Colon (tissue), 2 donors: ENCODE results near the gene LIN7A.

Experiments used
- FAIRE-seq: peaks from 2 replicates; lab custom pipeline; 2012; peaks lifted over from hg19 to GRCh38; lab: Jason Lieb, UNC
- donor health status: control.
- donor health status: control.

The LIN7A gene

GRCh38 chr12:80937391-80938238 is at the start of gene LIN7A:
Gene LIN7A, minus strand, starts transcription at chr12:80937934. Its CDS starts 212 bp downstream, at chr12:80937722.
- FAIRE-seq: no peak

DNA sequence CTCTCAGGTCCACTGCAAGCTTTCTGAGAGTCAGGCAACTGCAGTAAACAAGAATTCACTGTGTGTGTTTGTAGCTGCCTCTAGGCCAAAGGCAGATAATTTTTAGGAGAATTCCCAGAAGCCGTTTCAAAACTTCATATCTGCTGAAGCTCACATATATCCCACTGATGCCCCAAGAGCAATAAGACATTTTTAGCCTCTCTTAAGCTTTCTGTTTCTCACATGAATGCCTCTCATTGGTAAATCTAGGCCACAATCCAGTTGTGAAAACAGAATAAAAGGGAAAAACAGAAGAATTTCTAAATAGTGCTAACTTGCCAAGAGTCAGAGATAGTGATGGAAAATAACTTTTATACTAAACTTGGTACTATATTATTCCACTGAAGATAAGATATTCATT is 48.5 kb upstream of the LIN7A start:
- FAIRE-seq: no peak

GRCh38 chr12:80979816-80980215 is 42.1 kb upstream of the LIN7A start:
- no peak for FAIRE-seq

DNA sequence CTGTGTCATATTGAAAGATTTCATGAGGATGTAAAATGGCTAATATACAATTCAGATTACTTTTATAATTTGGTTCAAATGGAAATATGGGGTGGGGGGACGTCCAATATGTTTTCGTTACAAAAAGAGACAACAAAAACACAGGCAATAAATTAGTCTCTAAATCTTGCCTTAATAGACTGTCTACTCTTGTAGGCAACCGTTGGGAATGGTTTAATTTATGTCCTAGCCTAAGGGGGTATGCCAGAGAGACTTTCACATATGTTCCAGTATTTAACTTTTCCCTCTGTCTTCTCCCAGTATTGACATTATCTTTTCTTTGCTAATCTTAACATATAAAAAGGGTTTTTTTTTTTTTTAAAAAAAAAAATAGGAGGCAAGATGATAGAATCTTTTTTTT is 41.5 kb upstream of the LIN7A start:
- FAIRE-seq: no peak

GRCh38 chr12:80977346-80977745 is 39.6 kb upstream of the LIN7A start:
- FAIRE-seq: no peak

GRCh38 chr12:80968326-80968725 is 30.6 kb upstream of the LIN7A start:
- FAIRE-seq: no peak

DNA sequence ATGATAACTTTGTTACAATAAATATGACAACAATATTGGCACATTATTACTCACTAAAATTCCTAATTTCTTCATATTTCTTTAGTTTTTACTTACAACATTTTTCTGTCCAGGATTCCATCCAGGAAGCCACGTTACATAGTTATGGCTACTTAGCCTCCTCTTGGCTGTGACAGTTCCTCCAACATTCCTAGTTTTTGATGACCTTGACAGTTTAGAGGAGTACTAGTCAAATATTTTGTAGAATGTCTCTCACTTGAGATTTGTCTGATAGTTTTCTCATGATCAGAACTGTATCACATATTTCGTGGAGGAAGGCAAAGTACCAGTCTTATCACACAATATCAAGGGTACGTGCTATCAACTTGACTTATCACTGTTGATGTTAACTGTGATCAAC is 29.8 kb upstream of the LIN7A start:
- FAIRE-seq: no peak

DNA sequence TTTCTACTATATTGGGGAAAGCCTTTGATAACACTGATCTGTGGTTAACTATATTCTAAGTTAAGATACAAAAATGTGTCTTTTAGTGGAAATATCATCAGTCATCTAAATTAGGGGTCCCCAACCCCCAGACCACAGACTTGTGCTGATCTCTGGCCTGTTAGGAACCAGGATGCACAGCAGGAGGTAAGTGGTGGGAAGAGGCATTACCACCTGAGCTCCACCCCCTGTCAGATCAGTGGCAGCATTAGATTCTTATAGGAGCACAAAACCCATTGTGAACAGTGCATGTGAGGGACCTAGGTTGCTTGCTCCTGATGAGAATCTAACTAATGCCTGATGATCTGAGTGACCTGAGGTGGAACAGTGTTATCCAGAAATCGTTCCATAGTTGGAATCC is 28.3 kb upstream of the LIN7A start:
- FAIRE-seq: no peak

- FAIRE-seq: no peak
These were observed 20.4 kb upstream of the LIN7A start for GRCh38 chr12:80958162-80958561.

DNA sequence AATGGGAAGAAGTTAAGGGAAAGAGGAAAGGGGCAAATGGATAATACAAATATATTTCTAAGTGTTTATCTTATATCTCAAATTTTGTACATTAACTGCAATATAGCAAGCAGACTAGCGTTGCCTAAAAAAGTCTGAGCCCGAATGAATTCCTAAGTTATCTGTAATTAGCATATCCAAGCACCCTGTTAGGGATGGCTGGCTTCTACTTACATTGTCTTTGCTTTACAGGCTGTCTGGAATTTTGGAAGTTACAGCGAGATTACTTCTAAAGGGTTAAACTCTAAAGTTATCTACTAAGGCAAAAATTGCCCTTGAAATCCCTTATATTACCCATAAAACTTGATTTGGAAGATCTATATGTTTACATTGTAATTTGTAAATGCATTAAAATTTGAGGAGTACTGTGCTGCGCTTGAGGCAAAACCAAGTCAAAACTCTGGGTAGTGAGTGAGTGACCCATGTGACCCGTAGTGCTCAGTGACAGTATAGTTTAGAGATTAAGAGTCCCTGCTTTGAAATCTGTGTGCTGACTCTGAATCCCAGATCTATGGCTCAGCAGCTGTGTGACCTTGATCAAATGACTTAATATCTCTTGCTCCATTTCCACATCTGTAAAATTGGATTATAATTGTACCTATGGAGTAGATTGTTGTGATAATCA is 17.3 kb upstream of the LIN7A start:
- no peak for FAIRE-seq

- FAIRE-seq: no peak
These were observed 14.7 kb upstream of the LIN7A start for GRCh38 chr12:80952443-80952842.

- peak; percentile 18 for FAIRE-seq
These were observed 8.9 kb upstream of the LIN7A start for GRCh38 chr12:80946591-80946990.

DNA sequence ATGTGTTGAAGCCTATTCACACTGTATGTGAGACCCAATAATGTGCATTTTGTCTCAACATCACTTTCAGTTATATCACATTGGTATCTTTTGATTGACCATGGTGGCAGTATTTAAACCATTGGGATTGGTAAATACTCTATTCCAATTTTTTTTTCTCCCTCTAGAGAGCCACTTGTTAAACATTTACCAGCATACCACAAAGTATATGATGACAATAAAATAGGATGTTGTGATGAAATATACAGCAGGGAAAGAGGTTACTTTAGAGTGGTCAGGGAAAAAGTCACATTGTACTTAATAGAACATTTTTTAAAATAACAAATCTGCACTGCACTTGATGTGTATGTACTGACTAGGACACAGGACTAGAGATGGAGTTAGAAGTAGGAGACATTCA is 5.6 kb upstream of the LIN7A start:
- peak; percentile 47 for FAIRE-seq

DNA sequence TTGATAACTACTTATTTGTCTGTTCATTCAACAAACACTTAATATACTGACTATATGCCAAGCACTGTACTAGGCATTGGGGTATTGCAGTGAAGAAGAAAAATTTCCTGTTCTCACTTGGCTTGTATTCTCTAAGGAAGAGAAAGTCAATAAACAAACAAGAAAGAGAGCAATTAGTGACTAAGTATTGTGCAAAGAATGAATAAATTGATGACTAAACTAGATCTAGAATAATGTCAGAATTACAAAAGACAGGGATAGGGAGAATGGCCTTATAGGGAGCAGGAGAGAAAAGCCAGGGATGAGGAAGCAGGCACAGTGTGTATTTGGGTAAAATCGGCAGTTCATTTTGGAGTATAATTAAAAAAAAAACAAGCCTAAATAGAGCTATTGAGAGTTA is 4.2 kb upstream of the LIN7A start:
- no peak for FAIRE-seq

GRCh38 chr12:80939231-80939950 is 1.7 kb upstream of the LIN7A start:
- no peak for FAIRE-seq

DNA sequence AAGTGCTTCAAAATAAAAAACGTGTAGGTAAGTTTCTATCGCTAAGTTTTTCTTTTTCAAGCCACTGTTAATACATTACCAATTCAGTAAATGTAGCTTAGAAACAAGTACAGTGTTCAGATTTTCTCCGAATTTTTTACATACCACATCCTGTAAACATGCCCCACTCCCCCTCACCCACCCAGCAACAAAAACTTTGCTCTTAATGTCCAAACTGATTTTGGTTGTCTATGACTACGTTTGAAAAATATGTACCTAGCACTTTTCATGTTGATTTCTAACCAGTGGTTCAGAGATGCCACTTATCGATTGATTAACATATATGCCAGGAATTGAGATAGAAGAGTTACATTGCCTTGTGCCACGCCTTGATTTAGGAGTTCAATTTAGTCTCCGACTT is 663 bp upstream of the LIN7A start:
- no peak for FAIRE-seq

GRCh38 chr12:80936642-80937390 is 918 bp downstream of the LIN7A start:
- FAIRE-seq: no peak

DNA sequence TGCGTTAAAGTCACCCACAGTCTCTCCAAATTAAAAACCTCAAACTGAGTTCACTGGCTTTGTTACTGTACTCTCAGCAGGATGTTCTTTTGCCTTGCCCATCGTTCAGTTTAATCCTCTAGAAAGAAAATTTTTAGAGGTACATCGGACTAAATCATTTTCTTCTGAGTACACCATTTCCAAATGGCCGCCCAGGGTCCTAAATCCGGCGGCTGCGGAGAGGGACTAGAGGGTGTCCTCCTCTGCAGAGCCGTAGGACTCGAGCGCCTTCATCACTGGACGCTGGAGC is 1.4 kb downstream of the LIN7A start:
- no peak for FAIRE-seq

GRCh38 chr12:80935111-80935510 is 2.6 kb downstream of the LIN7A start:
- FAIRE-seq: no peak

GRCh38 chr12:80925983-80926382 is 11.8 kb downstream of the LIN7A start:
- FAIRE-seq: no peak

DNA sequence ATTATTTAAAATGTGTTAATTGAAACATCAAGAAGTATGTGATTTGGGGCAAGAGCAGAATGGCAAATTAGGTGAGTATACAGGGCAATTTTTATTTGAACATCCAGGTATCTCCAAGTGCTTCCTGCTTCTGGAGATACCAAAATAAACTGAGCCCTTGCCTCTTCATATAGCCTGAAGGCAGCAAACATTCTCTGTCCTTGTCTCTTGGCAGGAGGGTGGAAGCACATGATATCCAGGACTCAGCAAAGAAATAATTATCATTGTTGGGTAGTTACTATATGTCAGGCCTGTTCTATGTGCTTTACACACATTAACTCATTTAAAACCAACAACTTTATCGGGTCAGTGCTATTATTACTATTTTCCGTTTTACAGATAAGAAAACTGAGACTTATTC is 12.5 kb downstream of the LIN7A start:
- no peak for FAIRE-seq

- no peak for FAIRE-seq
These were observed 13.3 kb downstream of the LIN7A start for GRCh38 chr12:80924437-80924836.

GRCh38 chr12:80920006-80920405 is 17.7 kb downstream of the LIN7A start:
- FAIRE-seq: no peak
